Aorta (tissue), 5 donors: ENCODE results near the gene CFDP1. TPM values are rescaled to one million over a fixed set of nuclear protein-coding genes. Genes with fewer than 3 reads are reported as not detected.

Source experiments
- ATAC-seq: fragments of 200-7000 bp; cut with Tn5 transposase; one replicate; pipeline ENCODE4 v1.9.1; 2022; ENCODE audit warnings: moderate library complexity; ENCODE audit not compliant: low FRiP score
- DNase-seq, 2 donors: peaks; one replicate each; pipeline ENCODE4 v3.0.0-alpha.2; 2020
- H3K27ac ChIP-seq, 2 donors: one replicate each; pipeline ENCODE4 v1.5.1; 2013; ENCODE audit warnings: low read length in 2 of 2, mild to moderate bottlenecking in 2 of 2, moderate library complexity in 2 of 2, control low read depth in 1 of 2, inconsistent platforms in 1 of 2, low read depth in 1 of 2
- H3K27me3 ChIP-seq, 2 donors: one replicate each; pipeline ENCODE4 v1.6.1; 2013; ENCODE audit warnings: control low read depth in 1 of 2, low read length in 1 of 2, mild to moderate bottlenecking in 1 of 2, moderate library complexity in 1 of 2; ENCODE audit not compliant: insufficient read depth in 2 of 2, control insufficient read depth in 1 of 2
- H3K36me3 ChIP-seq, 2 donors: one replicate each; pipeline ENCODE4 v1.6.1; 2013; ENCODE audit warnings: control low read depth in 1 of 2, low read length in 1 of 2, mild to moderate bottlenecking in 1 of 2; ENCODE audit not compliant: insufficient read depth in 2 of 2, control insufficient read depth in 1 of 2
- H3K4me1 ChIP-seq, 2 donors: one replicate each; pipeline ENCODE4 v1.6.1; 2013; ENCODE audit warnings: low read length in 2 of 2, control low read depth in 1 of 2, mild to moderate bottlenecking in 1 of 2, moderate library complexity in 1 of 2; ENCODE audit not compliant: insufficient read depth in 2 of 2, control insufficient read depth in 1 of 2
- H3K4me3 ChIP-seq, 2 donors: one replicate each; pipeline ENCODE4 v1.5.1; 2013; ENCODE audit warnings: low read length in 2 of 2, control low read depth in 1 of 2, mild to moderate bottlenecking in 1 of 2
- H3K9me3 ChIP-seq: one replicate; pipeline ENCODE4 v1.6.1; 2013; ENCODE audit warnings: mild to moderate bottlenecking, low read length; ENCODE audit not compliant: control insufficient read depth
- WGBS, 2 donors: extraction: QIAGEN DNeasy Blood & Tissue Kit; methylation state at CpG; one replicate each; pipeline ENCODE4 v1.1.7; 2013; 5-methylcytosine and 5-hydroxymethylcytosine counted together
- intact Hi-C, 2 donors: fragments of 100-400 bp; cut with DNase I; formaldehyde crosslinking; loops; one replicate each; pipeline versions ENCODE4 v1.14.2 to v1.15.0; 2022
- polyA plus RNA-seq, 2 donors: library from polyadenylated mRNA; stranded (reverse); fragments of 200-250 nt; gene quantifications; one replicate each; pipeline ENCODE4 v1.2.3, GENCODE V29; 2013
- total RNA-seq, 2 donors: library from RNA; stranded (reverse); fragmentation: NEBNext Ultra II Directional; extraction: Animal tissue kit (Norgen Biotek cat#: 25700); gene quantifications; one replicate each; pipeline ENCODE4 v1.2.1, GENCODE V29; 2021
- donor health status: healthy with polysubstance abuse.
- donor health status: Bipolar disorder and iron deficiency.
- donor health status: DM: no; HTN: no; CAD: no.
- donor health status: DM: no; HTN: no; CAD: no.
- donor health status: DM: yes; HTN: yes; CAD: no.

CFDP1 gene
- total and polyA plus RNA-seq, 4 donors, result 52.8 to 111 (median 57.5) TPM

GRCh38 chr16:75263963-75264445, 169.3 kb downstream of the CFDP1 start:
- DNase-seq (peak in 1 of 2 donors; percentile 69), ATAC-seq (peak; percentile 54)
- Histone ChIP-seq H3K4me3 (peak overlapping the region; percentile 93 to 97), H3K9me3 (no peaks in the 10 kb centered on the region), H3K4me1 (peaks cover 0 to 2% of the 10 kb centered on the region in 2 donors), H3K27me3 (no peaks in the 10 kb centered on the region), H3K27ac (peak overlapping the region; percentile 16 to 86), H3K36me3 (no peaks in the 10 kb centered on the region)
- WGBS, 2 donors, result 4 to 5% methylated on average over 8 of the region's 8 CpGs
- intact Hi-C loops, result no loop called here

- Histone ChIP-seq H3K27me3 (no peaks in the 10 kb centered on the region), H3K36me3 (no peaks in the 10 kb centered on the region), H3K27ac (peak overlapping the region; percentile 16 to 86), H3K9me3 (no peaks in the 10 kb centered on the region), H3K4me3 (no peak overlapping the region), H3K4me1 (peaks cover 0 to 2% of the 10 kb centered on the region in 2 donors)
- intact Hi-C loops, result no loop called here
- WGBS, 2 donors, result 20 to 23% methylated on average over 14 of the region's 14 CpGs
- ATAC-seq, result peak; percentile 34
- peak in 1 of 2 donors; percentile 62 for DNase-seq
These were observed 169.9 kb downstream of the CFDP1 start for GRCh38 chr16:75263291-75263962.

DNA sequence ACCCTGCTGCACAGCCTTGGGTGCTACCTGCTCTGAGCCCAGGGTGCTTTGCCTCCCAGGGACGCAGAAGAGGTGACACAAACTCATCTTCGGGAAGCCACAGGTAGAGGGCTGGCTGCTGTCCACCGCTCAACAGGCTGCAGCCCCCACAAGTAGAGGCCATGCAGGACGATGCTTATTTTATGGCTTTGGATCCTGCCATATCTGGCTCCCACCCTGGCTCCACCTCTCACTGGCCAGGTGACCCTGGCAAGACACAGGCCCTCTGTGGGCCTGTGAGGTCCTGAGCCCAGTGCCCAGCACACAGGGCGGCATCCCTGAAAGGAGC, 170.5 kb downstream of the CFDP1 start:
- intact Hi-C loops, result no loop called here
- Histone ChIP-seq H3K36me3 (no peaks in the 10 kb centered on the region), H3K27ac (peak overlapping the region; percentile 60 to 86), H3K27me3 (no peaks in the 10 kb centered on the region), H3K4me1 (peaks cover 0 to 2% of the 10 kb centered on the region in 2 donors), H3K4me3 (no peak overlapping the region), H3K9me3 (no peaks in the 10 kb centered on the region)
- no peak for ATAC-seq
- WGBS, 2 donors, result 48 to 58% methylated on average over 5 of the region's 5 CpGs
- no peak for DNase-seq

- Histone ChIP-seq H3K4me1 (peaks cover 0 to 2% of the 10 kb centered on the region in 2 donors), H3K27me3 (no peaks in the 10 kb centered on the region), H3K9me3 (no peaks in the 10 kb centered on the region), H3K4me3 (no peak overlapping the region), H3K36me3 (no peaks in the 10 kb centered on the region), H3K27ac (peak overlapping the region; percentile 60 to 86)
- ATAC-seq (no peak), DNase-seq (peak; percentile 60 to 84)
- WGBS, 2 donors, result 49 to 53% methylated on average over 13 to 14 of the region's 14 CpGs
- intact Hi-C loops, result no loop called here
These were observed 171.1 kb downstream of the CFDP1 start for GRCh38 chr16:75262104-75262799.

DNA sequence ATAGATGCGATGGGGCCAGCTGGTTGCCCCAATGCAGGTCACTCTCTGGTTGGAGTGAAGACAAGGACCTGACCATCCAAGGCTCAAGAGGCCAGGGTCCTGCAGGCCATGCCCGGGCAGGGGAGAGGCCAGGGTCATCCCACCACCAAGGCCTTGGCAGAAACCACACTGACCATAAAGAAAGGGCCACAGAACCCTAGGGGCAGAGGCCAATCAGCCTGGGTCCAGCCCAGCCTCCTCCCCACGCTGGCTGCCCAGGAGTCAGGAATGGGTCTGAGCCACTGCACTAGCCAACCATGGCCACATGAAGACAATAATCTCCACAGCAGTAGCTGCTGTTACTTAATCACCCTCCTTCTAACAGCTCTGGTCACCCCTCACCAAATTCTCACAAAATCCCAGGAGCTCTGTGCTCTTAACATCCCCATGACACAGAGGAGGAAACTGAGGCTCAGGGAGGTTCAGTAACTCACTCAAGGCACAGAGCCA, 171.7 kb downstream of the CFDP1 start:
- intact Hi-C loops, result no loop called here
- Histone ChIP-seq H3K36me3 (no peaks in the 10 kb centered on the region), H3K9me3 (no peaks in the 10 kb centered on the region), H3K4me3 (no peak overlapping the region), H3K27ac (peak overlapping the region; percentile 6 to 86), H3K4me1 (peaks cover 0 to 2% of the 10 kb centered on the region in 2 donors), H3K27me3 (no peaks in the 10 kb centered on the region)
- ATAC-seq (no peak), DNase-seq (no peak)
- WGBS, 2 donors, result 78 to 84% methylated on average over 3 of the region's 3 CpGs

DNA sequence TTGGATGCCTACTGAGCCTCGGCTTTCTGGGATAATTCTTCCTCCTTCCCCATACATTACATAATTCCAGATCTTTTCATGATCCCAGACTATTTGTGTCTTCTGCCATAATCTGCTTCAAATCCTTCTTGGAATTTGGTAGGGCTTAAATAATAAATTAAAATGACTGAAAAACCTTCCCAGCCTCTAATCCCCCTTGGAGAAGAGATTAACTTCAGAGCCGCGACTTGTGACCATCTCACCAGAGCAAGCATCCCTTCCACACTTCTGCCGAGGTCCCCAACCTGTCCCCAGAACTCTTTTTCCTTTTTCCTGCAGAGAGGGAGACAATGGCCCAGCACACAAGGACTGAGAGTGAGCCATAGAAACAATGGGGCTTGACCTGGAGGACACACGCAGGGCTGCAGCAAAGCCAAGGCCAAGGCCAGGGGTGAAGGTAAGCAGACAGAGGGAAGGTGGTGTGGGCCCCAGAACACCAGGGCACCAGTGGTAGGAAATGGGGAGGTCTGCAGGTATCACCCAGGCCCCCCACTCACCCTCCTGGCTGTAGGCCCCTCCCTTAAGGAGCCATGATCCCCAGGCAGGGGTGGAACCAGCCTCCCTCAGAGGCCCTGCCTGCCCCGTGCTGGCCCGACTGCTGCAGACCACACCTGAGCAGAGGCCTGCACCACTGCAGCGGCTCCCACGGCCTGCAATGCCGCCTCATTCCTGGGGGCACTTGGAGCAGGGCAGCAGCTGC, 172.3 kb downstream of the CFDP1 start:
- Histone ChIP-seq H3K27me3 (no peaks in the 10 kb centered on the region), H3K36me3 (no peaks in the 10 kb centered on the region), H3K4me3 (no peak overlapping the region), H3K27ac (peak overlapping the region in 1 of 2 donors; percentile 9), H3K9me3 (no peaks in the 10 kb centered on the region), H3K4me1 (peaks cover 0 to 2% of the 10 kb centered on the region in 2 donors)
- 57 to 65% methylated on average over 10 of the region's 10 CpGs for WGBS, 2 donors
- intact Hi-C loops, result no loop called here
- DNase-seq, result peak in 1 of 2 donors; percentile 46
- no peak for ATAC-seq

DNA sequence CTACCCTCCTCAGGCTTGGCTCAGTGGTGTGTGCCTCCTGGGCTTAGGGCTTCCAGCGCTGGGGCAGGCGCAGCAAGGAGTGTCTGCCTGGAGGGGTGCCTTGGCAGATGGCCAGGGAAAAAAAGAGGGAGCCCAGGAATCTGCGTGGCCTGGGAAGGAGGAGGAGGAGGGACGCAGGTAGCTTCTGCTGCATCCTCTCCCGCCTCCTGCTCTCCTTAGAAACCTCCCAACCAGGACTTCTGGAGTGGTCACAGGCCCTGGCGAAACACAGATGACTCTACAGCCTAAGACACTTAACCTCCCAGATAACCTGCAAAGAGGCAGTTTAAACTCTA, 174.5 kb downstream of the CFDP1 start:
- Histone ChIP-seq H3K36me3 (no peaks in the 10 kb centered on the region), H3K27me3 (no peaks in the 10 kb centered on the region), H3K4me3 (no peak overlapping the region), H3K27ac (peak overlapping the region in 1 of 2 donors; percentile 40), H3K4me1 (peaks cover 0 to 2% of the 10 kb centered on the region in 2 donors), H3K9me3 (no peaks in the 10 kb centered on the region)
- intact Hi-C loops, result no loop called here
- 39 to 46% methylated on average over 6 of the region's 6 CpGs for WGBS, 2 donors
- peak in 1 of 2 donors; percentile 44 for DNase-seq
- ATAC-seq, result no peak

DNA sequence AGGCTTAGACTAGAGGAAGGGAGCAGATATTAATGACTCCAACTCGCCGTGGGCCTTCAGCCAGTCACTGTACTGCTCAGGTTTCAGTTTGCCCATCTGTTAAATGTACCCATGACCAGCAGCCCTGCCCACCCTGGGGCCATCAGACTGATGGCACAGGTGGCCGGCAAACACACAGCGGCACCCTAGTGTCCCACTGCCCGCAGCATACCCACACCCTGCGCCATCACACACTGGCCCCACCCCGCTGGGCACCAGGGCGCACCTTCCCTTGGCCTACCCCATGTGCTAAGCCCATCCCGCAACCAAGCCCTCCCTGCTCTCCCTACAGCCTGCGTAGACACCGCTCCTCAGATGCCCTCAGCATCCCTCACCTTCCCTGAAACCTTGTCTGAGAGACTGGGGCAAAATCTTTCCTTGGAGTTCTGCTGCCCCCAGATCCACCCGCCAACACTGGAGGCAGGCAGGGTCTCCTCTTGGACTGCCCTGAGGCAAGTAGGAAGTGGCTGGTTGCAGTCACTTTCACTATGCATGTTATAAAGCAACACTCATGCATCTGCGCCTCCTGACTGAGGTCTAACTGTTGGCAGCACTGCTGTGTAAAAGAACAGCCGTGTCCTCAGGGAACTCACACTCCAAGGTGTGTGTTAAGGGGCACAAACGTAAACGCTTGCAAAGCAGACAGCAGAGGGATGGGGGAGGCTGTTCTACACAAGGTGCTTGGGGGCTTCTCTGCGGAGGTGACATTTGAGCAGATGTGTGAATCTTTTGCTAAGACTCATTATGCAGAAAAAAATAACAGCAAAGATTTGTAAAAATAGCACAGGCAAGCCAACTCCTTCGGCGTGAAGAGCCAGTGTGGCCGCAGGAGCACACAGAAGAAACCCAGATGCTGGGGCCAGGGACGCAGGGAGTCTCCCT, 175.2 kb downstream of the CFDP1 start:
- H3K4me1 ChIP-seq, result peaks cover 0 to 2% of the 10 kb centered on the region in 2 donors
- ATAC-seq (no peak), DNase-seq (no peak)
- WGBS, 2 donors, result 54 to 59% methylated on average over 21 of the region's 21 CpGs
- H3K27ac ChIP-seq, result no peak overlapping the region
- no peak overlapping the region for H3K4me3 ChIP-seq
- H3K36me3 ChIP-seq, result no peaks in the 10 kb centered on the region
- H3K27me3 ChIP-seq, result no peaks in the 10 kb centered on the region
- intact Hi-C loops, result no loop called here
- H3K9me3 ChIP-seq, result no peaks in the 10 kb centered on the region
